K562 (cell line): ENCODE results near the gene GET3. TPM values are rescaled to one million over a fixed set of nuclear protein-coding genes. Genes with fewer than 3 reads are reported as not detected.

Experiments used
- BRF1 ChIP-seq: IDR thresholded peaks from 3 replicates; pipeline ENCODE4 v1.6.1; 2011; ENCODE audit warnings: borderline replicate concordance, mild to moderate bottlenecking; ENCODE audit not compliant: insufficient read length; ENCODE audit errors: extremely low read depth
- CHCHD3 ChIP-seq: fragments of 250-450 bp; sonication (Bioruptor Pico); IDR thresholded peaks from 2 replicates; pipeline ENCODE4 v2.1.2; 2022; ENCODE audit warnings: mild to moderate bottlenecking
- ETS2 ChIP-seq: IDR thresholded peaks from 2 replicates; pipeline ENCODE4 v1.6.1; 2016; ENCODE audit warnings: borderline replicate concordance, missing genetic modification characterization, mild to moderate bottlenecking, moderate library complexity, missing compliant biosample characterization; ENCODE audit not compliant: poor library complexity, severe bottlenecking
- FUS ChIP-seq: fragments of 200-400 bp; formaldehyde crosslinking; optimal IDR thresholded peaks from 2 replicates; pipeline ENCODE3; 2017; ENCODE audit warnings: low read depth, low read length
- HBP1 ChIP-seq: fragments of 450-650 bp; formaldehyde crosslinking; IDR thresholded peaks from 2 replicates; pipeline ENCODE4 v1.4.0; 2022; ENCODE audit warnings: missing genetic modification characterization
- HOMEZ ChIP-seq: fragments of 250-450 bp; sonication (Bioruptor Pico); IDR thresholded peaks from 2 replicates; pipeline ENCODE4 v1.4.0; 2020; ENCODE audit warnings: mild to moderate bottlenecking, moderate library complexity
- HSF4 ChIP-seq: fragments of 250-450 bp; sonication (Bioruptor Pico); IDR thresholded peaks from 2 replicates; pipeline ENCODE4 v2.1.2; 2022; ENCODE audit warnings: mild to moderate bottlenecking, moderate library complexity, borderline replicate concordance
- KDM5B ChIP-seq: fragments of 200-600 bp; sonication (generic); IDR thresholded peaks from 2 replicates; pipeline ENCODE4 v1.6.1; 2012; ENCODE audit warnings: low read depth, mild to moderate bottlenecking, moderate library complexity, low read length, control low read depth, inconsistent platforms; ENCODE audit not compliant: insufficient replicate concordance
- KLF6 ChIP-seq: fragments of 250-450 bp; sonication (Bioruptor Pico); IDR thresholded peaks from 2 replicates; pipeline ENCODE4 v1.4.0; 2020; ENCODE audit warnings: mild to moderate bottlenecking, moderate library complexity, borderline replicate concordance
- MAFG ChIP-seq: fragments of 450-650 bp; conservative IDR thresholded peaks from 2 replicates; pipeline ENCODE4 v1.6.1; 2016; ENCODE audit warnings: missing genetic modification characterization, missing compliant biosample characterization
- NFIX ChIP-seq: fragments of 250-450 bp; sonication (Bioruptor Pico); IDR thresholded peaks from 2 replicates; pipeline ENCODE4 v1.4.0; 2020; ENCODE audit warnings: low read depth, mild to moderate bottlenecking, moderate library complexity
- NKRF ChIP-seq: fragments of 450-650 bp; IDR thresholded peaks from 2 replicates; pipeline ENCODE4 v1.6.1; 2016; ENCODE audit warnings: borderline replicate concordance
- NUFIP1 ChIP-seq: fragments of 450-650 bp; IDR thresholded peaks from 2 replicates; pipeline ENCODE4 v1.6.1; 2018; ENCODE audit not compliant: partially characterized antibody
- RB1 ChIP-seq: fragments of 450-650 bp; IDR thresholded peaks from 2 replicates; pipeline ENCODE4 v1.6.1; 2017; ENCODE audit warnings: low read depth, mild to moderate bottlenecking
- TBL1XR1 ChIP-seq, 2 experiments: IDR thresholded peaks; 2 replicates each; pipeline ENCODE4 v1.6.1; 2012; ENCODE audit warnings: improper control_type of control experiment in 2 of 2, low read length in 2 of 2, mild to moderate bottlenecking in 1 of 2
- U2AF1 ChIP-seq: fragments of 200-400 bp; formaldehyde crosslinking; optimal IDR thresholded peaks from 2 replicates; pipeline ENCODE3; 2017; ENCODE audit warnings: mild to moderate bottlenecking, low read depth, low read length, moderate library complexity
- XRCC3 ChIP-seq: fragments of 450-650 bp; IDR thresholded peaks from 2 replicates; pipeline ENCODE4 v1.6.1; 2017; ENCODE audit warnings: mild to moderate bottlenecking, moderate library complexity
- ZHX1 ChIP-seq: fragments of 150-350 bp; conservative IDR thresholded peaks from 2 replicates; pipeline ENCODE4 v1.6.1; 2014; ENCODE audit warnings: low read length
- ZNF511 ChIP-seq: sonication (generic); formaldehyde crosslinking; IDR thresholded peaks from 2 replicates; pipeline ENCODE4 v1.8.0; 2022; ENCODE audit warnings: mild to moderate bottlenecking, missing genetic modification reagents
- polyA plus RNA-seq, 8 experiments: library from polyadenylated mRNA; depleted of rRNA in 4 of 8; stranded (reverse) in 5 of 8; unstranded in 3 of 8; fragments of >200 nt; fragmentation: Nextera tagmentation in 2 of 8; fragmentation: Illumina TruSeq in 1 of 8; extraction: Ambion mirVana in 2 of 8; extraction: Trizol in 1 of 8; gene quantifications; 2 replicates each; pipeline versions ENCODE4 v1.2.1 to v1.2.3, GENCODE V29; 2011 to 2014; ENCODE audit warnings: inconsistent platforms in 1 of 8, missing spikeins in 1 of 8
- total RNA-seq, 7 experiments: library from RNA; depleted of rRNA in 6 of 7; stranded (reverse); fragments of >200 nt in 6 of 7; fragmentation: Illumina TruSeq in 2 of 7; extraction: Trizol in 2 of 7; gene quantifications; 2 replicates each; pipeline versions ENCODE4 v1.2.1 to v1.2.3, GENCODE V29; 2011 to 2021; ENCODE audit warnings: low replicate concordance in 1 of 7

Gene GET3
- total and polyA plus RNA-seq, 9 of the 15 experiments (the other 6 are each of a cell fraction or from before 2014, with no cell fraction given) = 8.3 to 83.5 (median 51.8) TPM

DNA sequence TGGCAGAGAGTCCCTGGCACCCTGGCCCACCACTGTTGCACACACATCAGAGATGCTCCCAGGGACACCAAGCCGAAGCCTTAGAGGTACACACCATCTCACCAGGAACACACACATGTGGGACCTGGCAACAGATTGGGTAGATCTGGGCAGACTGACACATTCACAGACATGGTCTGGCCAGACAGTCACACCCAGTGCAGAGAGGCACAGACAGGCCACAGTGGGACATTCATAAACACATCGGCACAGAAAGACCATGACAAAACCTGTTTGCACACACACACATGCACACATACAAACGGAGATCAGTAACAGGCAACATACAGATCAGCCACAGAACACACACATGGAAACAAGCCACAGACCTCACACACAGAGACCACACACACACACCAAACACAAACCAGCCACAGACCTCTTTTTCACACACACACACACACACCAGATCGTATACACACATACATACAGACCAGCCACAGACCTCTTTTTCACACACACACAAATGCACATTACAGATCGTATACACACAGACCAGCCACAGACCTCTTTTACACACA lies 47.7 kb downstream of the GET3 start (continued):
- TF ChIP-seq NUFIP1 (no peak), NFIX (CRISPR knock-in tag) (no peak), TBL1XR1 (IDR thresholded peaks at IDR 0.05; ENCODE audit: low read length in 2 of 2) (no peak), HSF4 (CRISPR knock-in tag) (peak; percentile 73; the same call in 1 of the 2 replicates), MAFG (tag) (no peak), XRCC3 (no peak), KDM5B (no peak), NKRF (peak; percentile 35; the same call in 1 of the 2 replicates), KLF6 (CRISPR knock-in tag) (no peak), ZNF511 (no peak), FUS (no peak), HOMEZ (CRISPR knock-in tag) (no peak), U2AF1 (no peak), ZHX1 (no peak), RB1 (no peak), ETS2 (tag) (no peak), HBP1 (peak; percentile 91; the same call in 1 of the 2 replicates), CHCHD3 (CRISPR knock-in tag) (no peak), BRF1 (no peak)
